Kidney glomerular epithelial cell (primary cell): ENCODE measurements around the gene MYO7A.

ENCODE experiments used
- DNase-seq: peaks from one replicate; lab custom pipeline; 2025; lab: John Stamatoyannopoulos, UW

The MYO7A gene

DNA sequence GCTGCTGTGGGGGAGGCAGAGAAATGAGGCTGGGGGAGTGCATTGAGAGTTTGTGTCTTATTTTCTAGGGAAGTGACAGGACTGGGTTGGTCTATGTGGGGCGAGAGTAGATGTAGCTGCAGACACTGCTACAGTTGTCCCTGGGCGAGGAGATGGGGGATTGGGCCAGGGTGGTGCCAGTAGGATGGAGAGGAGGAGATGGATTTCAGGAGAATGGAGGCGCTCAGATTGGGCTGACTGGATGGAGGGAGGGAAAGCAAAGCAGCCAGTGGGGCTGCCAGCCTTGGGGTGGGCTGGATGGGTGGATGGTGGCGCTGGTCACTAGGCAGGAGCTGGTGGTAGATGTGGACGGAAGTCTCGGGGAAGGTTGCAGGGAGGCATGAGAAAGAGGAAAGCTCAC is 16.1 kb upstream of the MYO7A start:
- DNase-seq = no peak

DNA sequence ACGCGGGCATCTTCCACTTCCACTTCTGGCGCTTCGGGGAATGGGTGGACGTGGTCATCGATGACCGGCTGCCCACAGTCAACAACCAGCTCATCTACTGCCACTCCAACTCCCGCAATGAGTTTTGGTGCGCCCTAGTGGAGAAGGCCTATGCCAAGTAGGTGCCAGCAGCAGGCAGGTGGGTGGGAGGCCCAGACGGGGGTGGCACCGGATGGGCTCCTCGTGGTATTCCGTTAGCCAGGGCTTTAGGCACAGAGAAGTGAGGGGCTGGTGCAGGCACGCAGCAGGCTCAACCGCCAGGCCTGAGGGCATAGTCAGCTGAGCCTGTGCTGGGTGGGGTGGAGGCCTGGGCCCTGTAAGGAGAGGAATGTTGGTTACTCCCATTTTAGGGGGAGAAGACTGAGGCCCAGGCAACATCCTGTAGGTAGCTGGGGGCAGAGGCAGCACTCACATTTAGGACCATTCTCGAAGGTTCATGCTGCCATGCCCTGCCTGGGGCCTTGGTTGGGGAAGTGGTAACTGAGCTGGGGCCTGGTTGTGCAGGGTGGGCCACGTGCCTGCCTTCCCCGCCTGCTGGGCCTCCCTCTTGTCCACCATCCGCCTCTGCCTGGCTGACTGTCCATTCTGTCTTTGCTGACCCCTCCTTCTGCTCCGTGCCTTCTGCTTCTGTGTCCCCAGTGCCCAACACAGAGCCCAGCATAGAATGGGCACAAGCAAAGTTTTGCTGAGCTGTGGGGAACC is 15.2 kb upstream of the MYO7A start:
- no peak for DNase-seq

DNA sequence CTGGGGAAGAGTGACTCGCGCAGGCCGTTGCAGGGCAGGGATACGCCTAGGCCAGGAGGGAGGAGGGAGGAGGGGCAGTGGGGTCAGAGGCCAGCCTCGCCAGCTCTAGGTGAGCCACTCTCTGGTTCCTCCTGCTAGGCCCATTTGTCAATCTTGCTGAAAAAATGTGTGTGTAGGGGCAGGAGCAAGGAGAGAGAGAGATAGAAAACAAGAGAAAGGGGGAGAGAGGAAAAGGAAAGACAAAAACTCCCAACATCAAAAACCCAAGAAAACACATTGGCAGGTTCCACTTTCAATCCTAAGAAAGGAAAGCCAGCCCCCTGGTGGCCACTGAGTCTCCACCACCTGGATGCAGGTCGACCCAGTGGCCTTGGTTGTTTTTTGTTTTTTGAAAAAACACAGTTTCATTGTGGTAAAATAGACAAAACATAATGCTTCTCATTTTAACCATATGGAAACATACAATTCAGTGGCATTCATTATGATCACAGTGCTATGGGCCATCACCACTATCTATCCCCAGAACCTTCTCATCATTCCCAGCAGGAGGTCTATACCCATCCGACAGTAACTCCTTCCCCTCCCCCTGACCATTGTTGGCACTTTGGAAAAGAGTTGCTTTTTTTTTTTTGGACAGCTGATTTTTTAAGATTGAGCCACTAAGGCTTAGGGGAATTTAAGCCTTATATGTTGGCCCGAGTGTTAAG is 14.5 kb upstream of the MYO7A start:
- no peak for DNase-seq

DNA sequence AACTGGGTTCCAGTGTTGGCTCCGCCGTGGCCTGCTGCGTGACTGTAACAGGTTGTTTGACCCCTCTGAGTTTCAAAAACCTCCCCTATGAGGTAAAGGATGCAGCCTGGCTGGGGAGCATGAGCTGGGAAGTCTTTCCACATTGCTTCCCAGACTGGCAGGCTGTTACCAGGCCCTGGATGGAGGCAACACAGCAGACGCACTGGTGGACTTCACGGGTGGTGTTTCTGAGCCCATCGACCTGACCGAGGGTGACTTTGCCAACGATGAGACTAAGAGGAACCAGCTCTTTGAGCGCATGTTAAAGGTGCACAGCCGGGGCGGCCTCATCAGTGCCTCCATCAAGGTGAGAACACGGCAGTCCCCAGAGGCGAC is 14.0 kb upstream of the MYO7A start:
- no peak for DNase-seq

DNA sequence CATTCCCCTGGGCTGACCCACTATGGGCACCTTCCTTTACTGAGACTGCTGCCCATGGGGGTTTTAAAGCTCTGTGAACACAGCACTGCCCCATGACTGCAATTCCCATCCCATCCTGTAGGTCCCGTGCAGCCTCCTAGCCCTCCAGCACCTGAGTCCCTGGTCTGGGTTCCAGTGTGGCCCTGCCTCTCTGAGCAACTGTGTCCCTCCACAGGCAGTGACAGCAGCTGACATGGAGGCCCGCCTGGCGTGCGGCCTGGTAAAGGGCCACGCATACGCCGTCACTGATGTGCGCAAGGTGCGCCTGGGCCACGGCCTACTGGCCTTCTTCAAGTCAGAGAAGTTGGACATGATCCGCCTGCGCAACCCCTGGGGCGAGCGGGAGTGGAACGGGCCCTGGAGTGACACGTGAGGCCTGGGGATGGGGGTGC is 12.8 kb upstream of the MYO7A start:
- no peak for DNase-seq

DNA sequence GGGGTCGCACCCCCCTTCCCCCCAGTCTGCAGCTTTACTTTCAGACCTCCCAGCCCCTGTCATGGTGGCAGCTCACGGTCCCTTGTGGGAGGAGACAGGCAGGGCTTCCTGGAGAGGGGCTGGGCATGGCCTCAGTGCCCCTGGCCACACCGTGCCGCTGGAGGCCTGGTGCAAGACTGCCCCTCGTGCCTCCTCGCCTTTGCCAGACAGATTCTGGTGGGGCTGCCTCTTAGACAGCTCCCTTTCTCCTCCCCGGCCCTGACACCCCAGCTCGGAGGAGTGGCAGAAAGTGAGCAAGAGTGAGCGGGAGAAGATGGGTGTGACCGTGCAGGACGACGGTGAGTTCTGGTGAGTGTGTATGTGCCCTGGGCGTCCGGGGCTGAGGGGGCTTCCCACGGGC is 12.1 kb upstream of the MYO7A start:
- DNase-seq = no peak

DNA sequence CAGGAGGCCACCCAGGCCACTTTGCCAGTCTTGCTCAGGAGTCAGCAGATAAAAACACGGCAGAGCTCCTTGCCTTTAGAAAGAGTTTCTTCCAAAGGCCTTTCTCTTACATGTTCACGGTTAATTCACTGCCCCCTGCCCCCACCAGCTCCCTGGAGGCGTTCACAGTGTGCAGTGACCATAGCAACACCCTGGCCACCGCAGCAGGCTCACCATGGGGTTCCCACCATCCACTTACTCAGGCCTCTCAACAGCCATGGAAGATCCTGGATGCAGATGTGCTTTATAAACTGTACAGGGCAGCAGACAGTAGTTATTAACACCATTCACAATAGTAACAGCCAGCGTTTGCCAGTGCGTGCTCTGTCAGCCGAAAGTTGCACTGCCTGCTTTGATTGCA is 10.6 kb upstream of the MYO7A start:
- no peak for DNase-seq

DNA sequence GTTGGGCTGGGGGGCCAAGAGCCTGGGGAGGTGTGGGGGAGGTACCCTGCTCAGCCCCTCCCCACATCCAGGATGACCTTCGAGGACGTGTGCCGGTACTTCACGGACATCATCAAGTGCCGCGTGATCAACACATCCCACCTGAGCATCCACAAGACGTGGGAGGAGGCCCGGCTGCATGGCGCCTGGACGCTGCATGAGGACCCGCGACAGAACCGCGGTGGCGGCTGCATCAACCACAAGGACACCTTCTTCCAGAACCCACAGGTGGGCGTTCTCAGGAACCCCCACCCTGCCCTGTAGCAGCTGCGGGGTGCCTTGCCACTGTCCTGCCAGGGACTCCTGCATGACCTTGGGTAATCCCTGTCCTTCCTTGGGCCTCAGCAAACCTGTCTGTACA is 10.0 kb upstream of the MYO7A start:
- DNase-seq = no peak

DNA sequence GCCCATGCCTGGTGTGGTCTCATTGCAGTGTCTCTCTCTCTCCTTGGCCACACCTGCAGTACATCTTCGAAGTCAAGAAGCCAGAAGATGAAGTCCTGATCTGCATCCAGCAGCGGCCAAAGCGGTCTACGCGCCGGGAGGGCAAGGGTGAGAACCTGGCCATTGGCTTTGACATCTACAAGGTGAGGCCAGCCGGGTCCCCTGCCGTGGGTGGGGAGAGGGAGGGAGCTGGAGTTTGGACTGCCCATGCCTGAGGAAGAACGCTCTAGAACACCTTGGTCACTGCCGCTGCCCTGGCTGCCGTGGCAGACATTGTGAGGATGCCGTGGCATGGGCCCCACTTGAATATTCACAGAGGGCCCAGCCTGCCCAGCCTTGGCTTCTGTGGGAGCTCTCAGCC is 9.1 kb upstream of the MYO7A start:
- no peak for DNase-seq

DNA sequence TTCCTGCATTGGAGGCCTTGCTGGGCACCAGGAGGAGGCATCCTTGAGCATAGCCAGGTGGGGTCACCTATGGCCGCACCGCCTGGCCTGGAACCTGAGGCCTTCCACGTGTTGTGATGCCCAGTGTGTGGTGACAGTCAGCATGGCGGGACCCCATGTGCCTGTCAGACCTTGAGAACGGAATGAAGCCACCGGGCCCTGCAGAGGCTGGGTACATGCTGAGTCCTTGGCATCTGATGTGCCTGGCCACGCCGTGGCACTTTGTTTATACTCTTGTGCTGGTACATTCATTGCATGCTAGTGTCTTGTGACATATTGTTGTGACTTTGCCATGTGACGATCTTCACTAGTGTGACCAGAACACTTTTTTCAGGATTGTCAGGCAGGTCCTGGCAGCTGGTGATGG is 8.5 kb upstream of the MYO7A start:
- no peak for DNase-seq

DNA sequence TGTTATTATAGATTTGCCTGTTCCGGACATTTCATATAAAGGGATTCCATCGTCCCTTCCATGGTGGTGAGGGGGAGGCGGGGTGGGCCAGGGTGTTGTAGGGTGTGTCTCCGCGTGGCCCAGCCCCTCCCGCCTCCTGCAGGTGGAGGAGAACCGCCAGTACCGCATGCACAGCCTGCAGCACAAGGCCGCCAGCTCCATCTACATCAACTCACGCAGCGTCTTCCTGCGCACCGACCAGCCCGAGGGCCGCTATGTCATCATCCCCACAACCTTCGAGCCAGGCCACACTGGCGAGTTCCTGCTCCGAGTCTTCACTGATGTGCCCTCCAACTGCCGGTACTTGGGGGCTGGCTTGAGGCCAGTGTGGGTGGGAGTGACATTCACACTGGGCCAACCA is 7.5 kb upstream of the MYO7A start:
- DNase-seq = no peak

DNA sequence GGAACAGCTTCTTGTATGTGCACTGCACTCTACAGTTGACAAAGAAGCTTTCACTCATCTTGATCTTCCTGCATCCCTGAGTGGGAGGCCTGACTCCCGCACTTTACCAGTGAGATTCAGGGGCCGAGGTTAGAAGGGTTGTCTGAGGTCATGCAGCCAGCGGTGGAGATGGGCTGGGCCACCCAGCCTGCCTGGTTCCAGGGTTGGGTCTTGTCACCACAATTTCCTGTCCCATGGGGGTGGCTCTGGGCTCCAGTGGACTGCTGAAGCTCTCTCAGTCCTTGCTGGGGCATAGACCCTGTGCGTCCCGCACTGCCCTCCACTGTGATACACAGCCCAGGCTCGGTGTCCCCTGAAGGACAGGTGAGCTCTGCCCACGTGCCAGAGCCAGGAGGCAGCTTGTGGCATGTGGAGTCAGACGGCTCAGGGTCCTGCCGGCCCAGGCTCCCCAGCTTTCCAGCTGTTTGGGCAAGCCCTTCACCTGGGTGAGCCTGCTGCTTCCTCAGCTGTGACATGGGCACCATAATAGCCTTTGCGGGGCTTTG is 6.9 kb upstream of the MYO7A start:
- DNase-seq = no peak

DNA sequence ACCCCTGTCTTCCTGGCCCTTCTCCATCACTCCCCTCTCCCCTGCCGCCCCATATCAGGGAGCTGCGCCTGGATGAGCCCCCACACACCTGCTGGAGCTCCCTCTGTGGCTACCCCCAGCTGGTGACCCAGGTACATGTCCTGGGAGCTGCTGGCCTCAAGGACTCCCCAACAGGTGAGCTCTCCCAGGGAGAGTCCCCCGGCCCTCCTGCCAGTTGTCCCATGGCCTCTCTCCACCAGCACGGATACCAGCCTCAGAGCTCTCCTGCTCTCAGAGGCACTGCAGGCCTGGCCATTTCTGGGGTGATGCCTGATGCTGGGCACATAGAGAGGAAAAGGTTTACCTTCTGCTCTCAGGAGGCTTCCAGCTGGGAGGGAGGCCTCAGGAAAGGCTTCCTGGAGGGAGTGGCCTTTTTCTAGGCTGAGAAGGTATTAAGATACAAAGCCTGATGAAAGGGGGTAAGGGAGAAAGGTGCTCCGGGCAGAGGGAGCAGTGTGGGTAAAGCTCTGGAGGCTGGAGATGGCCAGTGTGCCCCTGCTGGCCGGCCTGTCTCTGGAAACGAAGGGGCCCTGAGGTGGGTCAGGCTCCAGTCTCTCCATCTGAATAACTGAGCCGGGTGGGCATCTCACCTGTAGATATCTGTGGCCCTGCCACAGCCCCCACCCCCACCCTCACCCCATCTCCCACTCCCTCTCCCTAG is 6.0 kb upstream of the MYO7A start:
- no peak for DNase-seq

DNA sequence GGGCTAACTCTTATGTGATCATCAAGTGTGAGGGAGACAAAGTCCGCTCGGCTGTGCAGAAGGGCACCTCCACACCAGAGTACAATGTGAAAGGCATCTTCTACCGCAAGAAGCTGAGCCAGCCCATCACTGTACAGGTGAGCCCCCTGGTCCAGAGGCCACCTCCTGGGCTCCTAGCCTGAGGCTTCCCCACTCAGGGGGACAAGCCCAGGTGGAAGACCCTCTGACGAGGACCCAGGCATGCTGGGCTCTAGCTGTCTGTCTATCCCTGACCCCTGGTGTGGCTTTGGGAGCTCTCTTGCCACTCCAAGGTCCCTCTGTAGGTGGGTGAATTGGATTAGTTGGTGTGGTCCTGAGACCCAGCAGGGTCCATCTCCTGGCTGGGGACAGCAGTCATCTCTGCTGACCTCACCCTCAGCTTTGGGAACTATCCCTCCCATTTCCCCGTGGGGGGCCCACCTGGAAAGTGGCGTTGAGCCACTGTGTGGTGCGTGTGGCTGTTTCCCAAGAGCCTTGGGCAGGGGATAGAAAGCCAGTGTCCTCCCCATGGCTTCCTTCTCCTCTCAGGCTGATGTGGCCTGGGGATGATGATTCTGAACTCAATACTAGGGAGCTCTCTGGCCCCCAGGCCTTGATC is 5.4 kb upstream of the MYO7A start:
- no peak for DNase-seq

DNA sequence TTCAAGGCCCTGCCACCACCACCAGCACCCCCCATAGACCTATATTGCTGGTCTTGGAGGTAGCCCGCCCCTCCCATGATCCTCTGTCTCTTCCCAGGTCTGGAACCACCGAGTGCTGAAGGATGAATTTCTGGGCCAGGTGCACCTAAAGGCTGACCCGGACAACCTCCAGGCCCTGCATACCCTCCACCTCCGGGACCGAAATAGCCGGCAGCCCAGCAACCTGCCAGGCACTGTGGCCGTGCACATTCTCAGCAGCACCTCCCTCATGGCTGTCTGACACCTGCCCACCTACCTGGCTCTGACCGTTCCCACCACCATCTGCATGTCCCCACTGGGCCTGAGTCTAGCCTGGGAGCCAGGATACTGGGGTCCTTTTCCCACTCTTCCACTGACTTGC is 4.5 kb upstream of the MYO7A start:
- DNase-seq = no peak

DNA sequence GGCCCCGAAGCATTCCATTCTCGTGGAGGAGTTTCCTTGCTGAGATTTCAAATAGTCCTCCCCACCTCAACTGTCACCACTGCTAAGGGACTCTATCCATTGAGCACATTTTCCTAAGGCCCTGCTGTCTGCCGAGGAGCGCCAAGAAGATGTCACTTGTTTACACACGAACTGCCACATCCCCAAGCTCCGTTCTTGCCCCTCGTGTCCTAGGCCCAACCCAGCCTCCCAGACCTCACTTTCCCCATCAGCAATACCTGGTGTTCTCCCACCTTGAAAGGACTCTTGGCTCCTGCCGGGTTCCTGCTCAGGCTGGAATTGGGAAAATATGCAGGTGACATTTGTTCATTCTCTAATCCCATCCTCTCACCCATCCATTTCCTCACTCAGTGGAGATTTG is 4.0 kb upstream of the MYO7A start:
- no peak for DNase-seq

DNA sequence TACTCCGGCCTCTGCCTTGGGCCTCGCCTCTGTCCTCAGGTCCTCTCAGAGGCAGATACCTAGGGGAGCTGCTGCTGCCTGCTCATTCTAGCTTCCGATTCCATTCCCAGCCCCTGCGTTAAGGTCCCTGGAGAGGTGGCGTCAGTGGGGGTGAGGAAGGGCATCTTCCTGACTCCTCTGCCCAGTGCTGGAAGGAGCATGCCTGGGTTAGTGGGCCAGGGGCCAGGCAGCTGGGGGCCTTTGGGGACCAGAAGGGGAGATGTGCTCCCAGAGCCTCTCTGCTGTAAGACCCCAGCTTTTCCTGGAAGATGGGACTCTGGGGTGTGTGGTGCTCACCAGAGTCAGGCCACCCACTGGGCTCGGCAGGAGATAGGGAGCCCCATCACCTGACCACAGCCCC is 3.6 kb upstream of the MYO7A start:
- no peak for DNase-seq

DNA sequence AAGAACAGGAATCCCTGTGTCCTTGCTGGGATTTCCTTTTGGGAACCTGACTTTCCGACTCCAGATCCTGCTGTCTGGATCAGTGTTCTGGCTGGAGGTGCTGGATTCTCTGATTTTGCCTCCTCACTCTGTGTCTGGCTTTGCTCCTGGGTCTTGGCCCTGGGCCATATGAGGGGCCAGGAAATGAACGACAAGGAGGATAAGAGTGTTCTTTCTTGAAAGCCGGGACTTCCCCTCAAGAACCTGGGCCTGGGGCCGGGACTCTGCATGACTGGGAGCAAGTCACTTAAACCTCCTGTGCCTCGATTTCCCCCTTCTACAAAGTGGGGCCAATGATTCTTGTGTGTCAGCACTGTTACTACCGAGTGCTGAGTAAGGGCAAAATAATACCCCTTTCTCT is 2.9 kb upstream of the MYO7A start:
- no peak for DNase-seq

DNA sequence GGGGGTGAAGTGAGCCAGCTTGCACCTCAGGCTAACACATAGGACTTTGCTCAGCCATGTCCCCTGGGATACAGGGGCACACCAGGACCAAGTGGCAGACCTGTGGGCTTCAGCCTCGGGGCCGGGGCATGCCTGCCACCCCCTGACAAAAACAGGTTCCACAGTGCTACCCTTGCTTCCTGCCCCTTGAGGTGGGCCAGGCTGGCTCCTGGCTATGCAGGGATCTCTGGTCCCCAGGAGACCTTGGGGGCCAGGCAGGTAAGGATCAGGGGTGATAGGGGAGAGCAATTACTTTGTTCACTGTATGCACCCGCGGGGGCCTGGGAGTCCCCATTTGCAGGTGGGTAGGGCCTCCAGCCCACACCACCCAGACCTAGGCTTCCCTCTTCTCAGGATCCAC is 2.4 kb upstream of the MYO7A start:
- DNase-seq = no peak

DNA sequence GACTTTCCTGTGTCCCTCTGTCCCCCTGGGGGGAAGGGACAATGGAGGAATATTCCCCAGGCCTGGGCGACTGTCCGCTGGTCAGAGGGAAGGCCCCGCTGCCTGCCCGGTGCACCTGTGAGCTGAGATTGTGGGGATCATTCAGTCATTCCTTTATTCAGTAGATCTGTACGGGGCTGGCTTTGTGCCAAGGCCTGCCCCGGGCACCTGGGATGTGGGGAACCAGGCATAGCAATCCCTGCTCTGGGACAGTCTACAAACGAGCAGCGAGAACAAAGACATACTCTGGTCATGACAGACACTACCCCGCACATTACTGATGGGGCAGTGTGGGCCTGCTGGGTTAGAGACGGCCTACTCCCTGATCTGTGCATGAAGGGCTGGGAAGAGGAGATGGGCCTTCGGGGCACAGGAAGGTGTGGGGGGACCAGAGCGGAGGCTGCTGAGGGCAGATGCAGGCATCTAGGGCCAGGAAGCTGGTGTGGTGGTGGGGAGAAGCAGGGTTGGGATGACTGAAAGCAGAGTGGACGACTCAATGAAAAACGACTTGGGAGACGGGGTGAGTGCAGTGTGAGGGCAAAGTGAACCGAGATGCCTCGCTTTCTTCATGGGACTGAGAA is 1.8 kb upstream of the MYO7A start:
- no peak for DNase-seq

DNA sequence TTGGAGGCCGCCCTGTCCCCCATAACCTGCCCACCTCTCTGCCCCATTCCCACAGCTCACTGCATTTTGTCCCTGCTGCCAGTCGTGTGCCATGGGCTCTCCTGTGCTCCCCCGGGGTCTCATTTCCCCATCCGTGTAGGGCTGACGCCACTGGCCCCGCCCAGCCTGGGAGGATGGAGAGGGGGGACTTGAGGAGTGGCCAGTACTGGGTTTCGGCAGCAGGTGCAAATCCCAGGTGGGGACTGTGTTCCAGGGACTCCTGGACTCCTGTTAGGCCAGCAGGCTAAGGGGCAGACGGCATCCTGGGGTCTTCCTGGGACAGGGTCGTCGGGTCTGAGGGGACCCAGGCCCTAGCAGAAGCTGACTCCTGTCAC is 1.2 kb upstream of the MYO7A start:
- no peak for DNase-seq

DNA sequence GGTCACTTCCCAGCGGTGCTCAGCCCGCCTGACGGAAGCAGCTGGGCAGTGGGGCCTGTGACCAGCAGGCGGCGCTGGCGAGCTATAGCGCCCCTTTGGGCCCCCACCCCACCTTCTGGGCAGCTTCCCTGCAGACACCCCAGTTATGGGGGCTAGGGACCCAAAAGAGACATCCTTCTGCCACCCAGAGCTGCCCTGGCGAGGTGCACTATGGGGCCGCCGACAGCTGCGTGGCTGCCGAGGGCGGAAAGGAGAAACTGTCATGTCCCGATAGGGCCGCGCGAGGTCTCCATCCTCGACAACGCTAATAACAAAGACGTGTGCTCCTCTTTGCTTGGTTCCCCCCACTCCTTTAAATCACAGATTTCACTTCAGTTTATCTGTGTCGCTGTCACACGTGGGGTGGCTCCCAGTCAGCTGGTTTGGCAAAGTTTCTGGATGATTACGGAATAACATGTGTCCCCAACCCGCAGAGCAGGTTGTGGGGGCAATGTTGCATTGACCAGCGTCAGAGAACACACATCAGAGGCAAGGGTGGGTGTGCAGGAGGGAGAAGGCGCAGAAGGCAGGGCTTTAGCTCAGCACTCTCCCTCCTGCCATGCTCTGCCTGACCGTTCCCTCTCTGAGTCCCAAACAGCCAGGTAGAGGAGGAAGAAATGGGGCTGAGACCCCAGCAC is 673 bp upstream of the MYO7A start:
- no peak for DNase-seq
